Measurements from ENCODE around the gene CC2D1B.

Gene CC2D1B

GRCh38 chr1:52305417-52306226, 60.4 kb downstream of the CC2D1B start:
- no peak for DNase-seq (ENCODE audit: low spot score)

Data from AG08396 (cell line).